ENCODE results near the gene PAPPA2.

DNA sequence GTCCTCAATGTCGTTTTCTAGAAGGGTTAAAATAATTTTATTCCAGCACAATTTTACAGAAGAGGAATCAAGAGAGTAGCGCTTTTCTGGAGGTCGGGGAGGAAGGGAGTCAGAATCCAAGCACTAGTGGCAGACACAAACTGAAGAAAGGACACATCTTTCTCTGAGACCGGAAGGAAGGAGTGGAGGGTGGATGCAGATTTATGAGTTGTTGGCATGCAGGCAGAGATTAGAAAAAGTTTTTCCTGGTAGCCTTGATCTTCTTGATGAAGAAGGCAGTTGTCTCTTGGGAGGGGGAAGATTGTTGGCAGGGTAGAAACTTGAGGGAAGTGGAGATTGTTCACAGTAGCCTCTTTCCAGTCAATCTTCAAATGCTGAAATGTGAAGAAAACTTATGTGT lies 149.8 kb downstream of the PAPPA2 start:
- TF ChIP-seq, protein P1, sequence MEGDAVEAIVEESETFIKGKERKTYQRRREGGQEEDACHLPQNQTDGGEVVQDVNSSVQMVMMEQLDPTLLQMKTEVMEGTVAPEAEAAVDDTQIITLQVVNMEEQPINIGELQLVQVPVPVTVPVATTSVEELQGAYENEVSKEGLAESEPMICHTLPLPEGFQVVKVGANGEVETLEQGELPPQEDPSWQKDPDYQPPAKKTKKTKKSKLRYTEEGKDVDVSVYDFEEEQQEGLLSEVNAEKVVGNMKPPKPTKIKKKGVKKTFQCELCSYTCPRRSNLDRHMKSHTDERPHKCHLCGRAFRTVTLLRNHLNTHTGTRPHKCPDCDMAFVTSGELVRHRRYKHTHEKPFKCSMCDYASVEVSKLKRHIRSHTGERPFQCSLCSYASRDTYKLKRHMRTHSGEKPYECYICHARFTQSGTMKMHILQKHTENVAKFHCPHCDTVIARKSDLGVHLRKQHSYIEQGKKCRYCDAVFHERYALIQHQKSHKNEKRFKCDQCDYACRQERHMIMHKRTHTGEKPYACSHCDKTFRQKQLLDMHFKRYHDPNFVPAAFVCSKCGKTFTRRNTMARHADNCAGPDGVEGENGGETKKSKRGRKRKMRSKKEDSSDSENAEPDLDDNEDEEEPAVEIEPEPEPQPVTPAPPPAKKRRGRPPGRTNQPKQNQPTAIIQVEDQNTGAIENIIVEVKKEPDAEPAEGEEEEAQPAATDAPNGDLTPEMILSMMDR (IDR thresholded peaks at IDR 0.05 in 2 of 3, conservative IDR thresholded peaks at IDR 0.05 in 1 of 3; ENCODE audit: control insufficient read depth in 2 of 3, extremely low read depth in 1 of 3, insufficient read depth in 1 of 3, low read depth in 3 of 3, low read length in 3 of 3), result no peak
- TF ChIP-seq SP1 (IDR thresholded peaks at IDR 0.05; ENCODE audit: low read depth, low read length) (no peak), SMC3 (IDR thresholded peaks at IDR 0.05; ENCODE audit: borderline replicate concordance, low read length) (no peak)
- TF ChIP-seq, protein P2, sequence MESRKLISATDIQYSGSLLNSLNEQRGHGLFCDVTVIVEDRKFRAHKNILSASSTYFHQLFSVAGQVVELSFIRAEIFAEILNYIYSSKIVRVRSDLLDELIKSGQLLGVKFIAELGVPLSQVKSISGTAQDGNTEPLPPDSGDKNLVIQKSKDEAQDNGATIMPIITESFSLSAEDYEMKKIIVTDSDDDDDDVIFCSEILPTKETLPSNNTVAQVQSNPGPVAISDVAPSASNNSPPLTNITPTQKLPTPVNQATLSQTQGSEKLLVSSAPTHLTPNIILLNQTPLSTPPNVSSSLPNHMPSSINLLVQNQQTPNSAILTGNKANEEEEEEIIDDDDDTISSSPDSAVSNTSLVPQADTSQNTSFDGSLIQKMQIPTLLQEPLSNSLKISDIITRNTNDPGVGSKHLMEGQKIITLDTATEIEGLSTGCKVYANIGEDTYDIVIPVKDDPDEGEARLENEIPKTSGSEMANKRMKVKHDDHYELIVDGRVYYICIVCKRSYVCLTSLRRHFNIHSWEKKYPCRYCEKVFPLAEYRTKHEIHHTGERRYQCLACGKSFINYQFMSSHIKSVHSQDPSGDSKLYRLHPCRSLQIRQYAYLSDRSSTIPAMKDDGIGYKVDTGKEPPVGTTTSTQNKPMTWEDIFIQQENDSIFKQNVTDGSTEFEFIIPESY (IDR thresholded peaks at IDR 0.05), result no peak
